ENCODE measurements around the gene CNTNAP2.

The CNTNAP2 gene

DNA sequence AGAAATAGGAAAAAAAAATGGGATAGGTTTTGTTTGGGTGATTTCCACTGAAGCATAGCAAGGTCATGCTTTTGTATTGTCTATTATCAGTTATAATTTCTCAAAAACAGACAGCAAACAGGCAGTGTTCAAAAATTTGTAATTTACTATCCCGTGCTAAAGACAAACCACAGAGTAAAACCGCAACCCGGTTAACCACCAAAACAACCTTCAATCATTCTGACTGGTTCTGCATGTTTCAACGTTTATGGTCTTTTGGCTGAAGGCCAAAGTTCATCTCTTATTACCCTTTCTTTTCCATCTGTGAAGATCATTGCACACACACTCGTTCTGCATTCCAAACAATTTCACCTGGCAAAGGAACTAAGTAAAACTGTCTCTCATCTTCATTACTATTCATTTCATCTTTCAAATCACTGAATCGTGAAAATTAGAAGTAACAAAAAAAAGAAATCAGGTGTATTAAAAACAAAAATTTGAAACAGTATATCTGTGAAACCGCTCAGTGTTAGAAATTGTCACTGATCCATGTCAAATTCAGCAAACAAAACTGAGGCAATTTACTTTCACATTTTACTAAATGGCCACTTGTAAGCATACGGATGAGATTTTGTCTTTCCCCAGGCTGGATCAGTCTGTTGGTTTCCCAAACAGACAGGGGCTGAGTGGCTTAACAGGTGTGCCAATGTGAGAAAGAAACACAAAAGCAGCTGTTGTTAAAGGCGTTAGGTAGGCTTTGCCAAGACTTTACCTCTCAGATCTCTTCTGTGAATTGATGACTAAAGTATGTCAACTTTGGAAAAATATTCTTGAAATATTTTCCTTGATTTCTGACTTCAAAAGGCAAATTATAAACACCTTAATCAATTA is 539.6 kb downstream of the CNTNAP2 start:
- H3K27ac ChIP-seq: no peak overlapping the region
- no peak for DNase-seq (ENCODE audit: low read depth, low spot score)

DNA sequence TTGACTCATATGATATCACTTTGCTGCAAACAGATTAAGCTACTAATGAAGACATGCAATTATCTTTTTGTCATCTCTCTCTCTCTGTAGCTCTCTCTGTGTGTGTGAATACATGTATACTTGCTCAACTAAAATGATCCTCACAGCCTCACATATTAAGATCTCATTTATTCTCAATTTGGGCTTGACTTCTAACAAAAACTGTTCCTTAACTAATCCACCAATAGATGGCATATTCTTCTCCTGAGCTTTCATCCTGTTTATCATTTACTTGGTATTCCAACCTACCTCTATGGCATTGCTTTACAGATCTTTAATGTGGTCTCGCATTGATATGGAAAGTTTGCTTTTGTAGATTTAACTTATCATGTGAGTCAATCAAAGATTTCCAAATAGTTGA is 540.4 kb downstream of the CNTNAP2 start:
- no peak for DNase-seq (ENCODE audit: low read depth, low spot score)
- H3K27ac ChIP-seq: no peak overlapping the region

DNA sequence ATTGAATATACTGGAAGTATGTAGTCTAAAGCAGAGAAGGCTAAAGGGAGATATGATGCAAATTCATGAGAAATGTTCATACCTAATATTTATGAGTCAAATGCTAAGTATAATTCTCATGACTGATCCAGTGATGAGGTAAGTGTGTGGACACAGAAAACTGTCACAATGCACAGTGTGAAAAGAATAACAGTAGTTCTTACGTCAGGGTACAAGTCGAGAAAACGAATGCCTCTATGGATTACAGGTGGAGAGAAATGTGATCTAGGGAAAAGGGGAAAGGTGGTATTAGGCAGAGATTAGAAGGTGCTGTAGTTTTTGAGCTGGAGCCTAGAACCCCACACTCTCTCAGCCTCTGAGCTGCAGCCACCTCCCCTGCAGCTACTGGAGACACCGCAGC is 542.0 kb downstream of the CNTNAP2 start:
- no peak overlapping the region for H3K27ac ChIP-seq
- no peak for DNase-seq (ENCODE audit: low read depth, low spot score)

DNA sequence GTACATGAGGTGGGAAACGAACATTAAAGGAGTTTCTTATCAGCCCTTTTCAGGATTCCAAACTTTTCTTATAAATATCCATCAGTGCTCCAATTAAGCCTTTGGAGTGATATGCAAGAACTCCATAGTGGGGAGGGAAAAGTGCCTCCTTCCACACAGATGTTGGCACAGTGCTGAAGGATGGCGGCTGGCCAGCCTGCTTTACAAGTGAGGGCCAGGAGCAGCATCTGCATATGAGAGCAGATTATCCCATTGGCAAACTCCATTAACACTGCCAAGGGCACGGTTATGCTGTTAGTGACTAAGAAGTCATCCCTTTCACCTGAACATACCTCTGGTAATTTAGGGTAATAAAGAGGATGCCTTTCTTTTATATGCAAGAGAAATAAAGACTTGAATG is 543.1 kb downstream of the CNTNAP2 start:
- no peak for DNase-seq (ENCODE audit: low read depth, low spot score)
- no peak overlapping the region for H3K27ac ChIP-seq

- H3K27ac ChIP-seq: no peak overlapping the region
- no peak for DNase-seq (ENCODE audit: low read depth, low spot score)
These were observed 544.2 kb downstream of the CNTNAP2 start for GRCh38 chr7:146660839-146661238.

- H3K27ac ChIP-seq: no peak overlapping the region
- DNase-seq (ENCODE audit: low read depth, low spot score): no peak
These were observed 544.8 kb downstream of the CNTNAP2 start for GRCh38 chr7:146661435-146661834.

DNA sequence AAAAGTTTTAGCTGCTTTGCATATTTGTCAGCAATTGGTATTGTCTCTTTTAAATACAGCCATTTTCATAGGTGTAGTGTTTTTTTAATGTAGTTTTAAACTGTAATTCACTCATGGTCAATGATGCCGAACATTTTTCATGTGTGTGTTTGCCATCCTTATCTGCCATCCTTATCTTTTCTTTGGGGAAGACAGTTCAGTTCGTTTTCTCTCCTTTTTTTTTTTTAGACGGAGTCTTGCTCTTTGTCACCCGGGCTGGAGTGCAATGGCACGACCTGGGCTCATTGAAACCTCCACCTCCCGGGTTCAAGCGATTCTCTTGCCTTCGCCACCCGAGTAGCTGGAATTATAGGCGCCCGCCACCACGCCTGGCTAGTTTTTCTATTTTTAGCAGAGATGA is 545.3 kb downstream of the CNTNAP2 start:
- DNase-seq (ENCODE audit: low read depth, low spot score): no peak
- H3K27ac ChIP-seq: no peak overlapping the region

DNA sequence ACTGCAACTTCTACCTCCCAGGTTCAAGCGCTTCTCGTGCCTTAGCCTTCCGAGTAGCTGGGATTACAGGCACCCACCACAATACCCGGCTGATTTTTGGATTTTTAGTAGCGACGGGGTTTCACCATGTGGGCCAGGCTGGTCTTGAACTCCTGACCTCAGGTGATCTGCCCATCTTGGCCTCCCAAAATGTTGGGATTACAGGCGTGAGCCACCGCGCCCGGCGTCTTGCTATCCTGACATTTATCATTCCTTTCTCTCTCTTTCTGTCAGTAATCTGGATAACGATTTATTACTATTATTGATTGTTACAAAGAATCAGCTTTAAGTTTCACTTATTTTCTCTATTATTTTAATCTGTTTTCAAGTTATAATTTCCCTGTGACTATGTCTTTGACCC is 548.4 kb downstream of the CNTNAP2 start:
- no peak overlapping the region for H3K27ac ChIP-seq
- no peak for DNase-seq (ENCODE audit: low read depth, low spot score)

GRCh38 chr7:146670532-146670931 is 553.9 kb downstream of the CNTNAP2 start:
- no peak for DNase-seq (ENCODE audit: low read depth, low spot score)
- H3K27ac ChIP-seq: no peak overlapping the region

DNA sequence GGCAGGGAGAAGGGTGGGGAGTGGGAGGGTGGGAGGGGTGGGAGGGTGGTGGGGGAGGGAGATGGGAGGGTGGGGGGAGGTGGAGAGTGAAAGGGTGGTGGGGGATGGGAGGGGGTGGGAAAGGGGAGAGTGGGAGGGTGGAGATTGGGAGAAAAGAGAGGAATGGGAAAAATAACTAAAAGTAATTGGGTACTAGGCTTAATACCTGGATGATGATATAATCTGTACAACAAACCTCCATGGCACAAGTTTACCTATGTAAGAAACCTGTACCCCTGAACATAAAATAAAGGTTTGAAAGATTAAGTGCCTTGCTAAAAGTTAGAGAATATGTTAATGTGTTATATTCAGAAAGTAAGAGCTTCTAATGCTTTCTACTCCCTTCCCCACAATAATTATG is 564.9 kb downstream of the CNTNAP2 start:
- no peak overlapping the region for H3K27ac ChIP-seq
- no peak for DNase-seq (ENCODE audit: low read depth, low spot score)

GRCh38 chr7:146683439-146683838 is 566.8 kb downstream of the CNTNAP2 start:
- DNase-seq (ENCODE audit: low read depth, low spot score): no peak
- H3K27ac ChIP-seq: no peak overlapping the region

- no peak overlapping the region for H3K27ac ChIP-seq
- DNase-seq (ENCODE audit: low read depth, low spot score): no peak
These were observed 574.4 kb downstream of the CNTNAP2 start for GRCh38 chr7:146690987-146691386.

DNA sequence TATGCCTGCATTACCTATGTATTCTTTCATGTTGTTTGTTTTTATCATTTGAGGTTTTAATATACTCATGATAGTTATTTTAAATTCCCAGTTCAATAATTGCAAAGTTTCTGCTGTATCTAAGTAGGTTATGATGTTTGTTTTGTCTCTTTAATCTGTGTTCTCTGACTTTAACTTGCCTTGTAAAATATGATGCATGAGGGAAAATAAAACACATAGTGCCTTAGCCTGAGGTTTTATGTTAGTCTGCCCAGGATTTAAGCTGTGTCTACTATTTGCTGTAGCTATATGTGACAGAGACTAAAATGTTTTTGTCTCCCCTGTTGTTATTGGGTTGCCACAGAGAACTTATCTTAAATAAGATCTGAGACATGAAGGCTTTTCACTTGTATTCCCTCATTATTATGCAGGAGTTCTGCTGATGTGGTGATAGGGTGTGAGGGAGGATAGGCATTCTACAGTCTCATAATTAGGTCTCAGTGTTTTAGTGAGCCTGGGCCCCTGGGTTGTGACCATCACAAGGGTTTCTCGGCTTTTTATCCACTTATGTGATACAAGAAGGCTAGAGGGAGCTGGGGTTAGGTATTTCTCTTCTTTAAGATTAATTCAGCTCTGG is 582.5 kb downstream of the CNTNAP2 start:
- H3K27ac ChIP-seq: no peak overlapping the region
- no peak for DNase-seq (ENCODE audit: low read depth, low spot score)

DNA sequence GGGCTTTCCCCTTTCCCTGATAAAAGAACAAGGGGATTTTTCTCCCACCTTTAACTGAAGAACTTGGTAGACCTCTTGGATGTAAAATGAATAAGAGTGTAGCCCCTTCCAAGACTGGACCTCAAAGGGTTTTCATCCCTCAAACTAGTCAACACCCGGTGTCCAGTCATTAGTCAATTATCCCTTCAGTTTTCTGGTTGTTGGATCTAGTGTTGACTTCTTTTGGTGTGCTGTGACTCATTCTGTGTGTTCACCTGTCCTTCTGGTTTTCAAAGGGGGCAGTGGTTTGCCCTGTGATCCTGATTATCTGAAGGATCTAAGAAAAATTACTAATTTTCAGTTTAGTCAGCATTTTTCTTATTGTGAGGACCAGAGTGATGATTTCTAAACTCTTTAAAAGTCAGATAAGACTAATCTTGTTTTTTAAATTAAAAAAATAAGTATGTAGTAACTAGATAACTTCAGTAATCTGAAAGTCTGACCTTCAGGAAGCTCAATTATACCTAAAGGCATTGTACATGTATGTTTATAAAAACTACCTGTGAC is 583.5 kb downstream of the CNTNAP2 start:
- H3K27ac ChIP-seq: no peak overlapping the region
- DNase-seq (ENCODE audit: low read depth, low spot score): no peak

DNA sequence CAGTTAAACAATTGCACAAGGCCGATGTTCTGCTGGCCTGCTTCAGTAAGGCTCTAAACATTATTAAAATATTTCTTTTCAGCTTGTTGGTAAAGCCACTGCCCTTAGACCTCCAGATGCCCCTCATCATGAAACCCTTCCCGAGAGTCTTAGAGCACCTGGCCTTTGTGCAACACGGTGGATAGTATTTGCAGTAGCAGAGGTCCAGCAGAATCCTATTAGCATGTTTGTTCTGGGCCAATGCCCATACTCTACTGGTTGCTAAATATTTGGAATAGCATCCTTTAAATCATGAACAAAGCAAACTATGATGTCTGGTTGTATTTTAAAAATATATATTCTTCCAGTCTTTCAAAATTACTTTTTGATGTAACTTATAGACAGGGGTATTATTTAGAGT is 584.6 kb downstream of the CNTNAP2 start:
- no peak overlapping the region for H3K27ac ChIP-seq
- no peak for DNase-seq (ENCODE audit: low read depth, low spot score)

GRCh38 chr7:146702898-146703297 is 586.3 kb downstream of the CNTNAP2 start:
- DNase-seq (ENCODE audit: low read depth, low spot score): no peak
- H3K27ac ChIP-seq: no peak overlapping the region

DNA sequence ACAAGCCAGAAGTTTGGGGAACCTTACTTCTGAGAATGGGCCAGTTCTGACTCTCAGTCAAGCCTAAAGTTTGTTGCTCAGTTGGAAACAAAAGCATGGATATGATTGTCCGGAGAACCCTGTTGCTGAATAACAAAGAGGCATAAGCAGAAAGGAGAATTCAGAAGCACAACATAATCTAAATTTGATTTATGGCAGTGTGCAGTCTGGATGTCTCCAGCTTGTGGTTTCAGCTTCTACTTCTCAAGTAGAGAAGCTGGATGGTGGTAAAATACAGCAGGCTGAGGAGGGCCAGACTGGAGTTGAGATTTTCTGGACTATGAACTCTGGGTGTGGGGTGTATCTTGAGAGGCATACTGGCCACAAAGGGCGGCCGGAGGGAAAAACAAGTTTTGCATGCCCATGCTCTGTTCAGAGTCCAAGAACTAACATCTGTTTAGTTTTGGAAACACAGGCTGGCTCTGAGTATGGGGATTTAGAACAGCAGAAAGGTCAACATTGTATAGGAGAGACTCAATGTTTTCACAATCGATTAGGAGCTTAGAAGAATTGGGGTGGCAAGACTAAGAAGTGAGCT is 592.9 kb downstream of the CNTNAP2 start:
- H3K27ac ChIP-seq: no peak overlapping the region
- no peak for DNase-seq (ENCODE audit: low read depth, low spot score)

- no peak overlapping the region for H3K27ac ChIP-seq
- no peak for DNase-seq (ENCODE audit: low read depth, low spot score)
These were observed 596.6 kb downstream of the CNTNAP2 start for GRCh38 chr7:146713205-146713604.

DNA sequence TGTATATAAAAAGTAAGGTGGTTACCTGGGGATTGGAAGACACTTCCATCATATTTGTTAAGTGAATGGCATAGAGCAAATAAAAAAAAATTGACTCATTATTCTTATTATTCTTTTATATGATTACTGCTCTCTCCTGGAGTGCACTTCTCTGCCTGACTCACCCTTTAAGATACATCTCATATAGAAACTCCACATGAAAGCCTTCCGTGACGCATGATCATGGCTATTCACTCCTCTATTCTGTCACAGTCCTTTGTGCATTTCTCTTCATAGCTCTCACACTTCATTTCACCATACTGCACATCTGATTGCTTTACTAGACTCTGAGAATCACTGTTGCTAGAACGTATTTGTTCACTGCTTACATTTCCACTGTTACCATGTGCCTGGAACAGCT is 597.3 kb downstream of the CNTNAP2 start:
- no peak for DNase-seq (ENCODE audit: low read depth, low spot score)
- no peak overlapping the region for H3K27ac ChIP-seq

DNA sequence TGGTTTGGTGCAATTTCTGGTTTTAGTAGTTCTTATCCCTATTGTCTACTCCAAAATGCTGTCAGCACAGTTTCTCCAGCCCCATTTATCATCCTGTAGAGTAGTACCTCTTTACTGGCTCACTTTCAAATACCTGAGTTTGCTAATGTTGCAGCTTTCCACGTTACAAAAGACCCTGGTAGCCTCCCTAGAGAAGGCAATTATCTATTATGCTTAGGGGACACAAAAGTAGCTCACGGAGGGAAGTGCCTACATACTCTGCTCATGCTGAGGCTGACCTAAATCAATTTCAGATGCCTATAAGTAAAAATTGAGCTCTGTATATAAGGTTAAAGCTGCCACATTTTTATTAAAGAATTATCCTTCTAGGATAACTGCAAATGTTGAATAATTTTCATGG is 603.6 kb downstream of the CNTNAP2 start:
- DNase-seq (ENCODE audit: low read depth, low spot score): no peak
- no peak overlapping the region for H3K27ac ChIP-seq

DNA sequence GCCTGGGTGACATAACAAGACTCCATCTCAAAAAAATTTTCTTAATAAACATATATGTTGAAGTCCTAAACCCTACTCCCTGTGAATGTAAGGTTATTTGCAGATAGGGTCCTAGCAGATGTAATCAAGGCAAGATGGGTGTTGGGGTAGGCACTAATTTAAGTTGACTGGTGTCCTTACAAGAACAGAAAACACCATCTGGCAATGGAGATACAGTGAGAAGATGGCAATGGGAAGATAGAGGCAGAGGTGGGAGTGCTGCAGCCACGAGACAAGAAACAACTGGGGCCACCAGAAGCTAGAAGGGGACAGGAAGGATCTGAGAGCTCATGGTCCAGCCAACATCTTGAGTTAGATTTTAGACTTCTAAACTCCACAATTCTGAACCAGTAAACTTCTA is 606.4 kb downstream of the CNTNAP2 start:
- no peak overlapping the region for H3K27ac ChIP-seq
- no peak for DNase-seq (ENCODE audit: low read depth, low spot score)
